ENCODE results near the gene ANGPTL4. TPM values are rescaled to one million over a fixed set of nuclear protein-coding genes. Genes with fewer than 3 reads are reported as not detected.

Gene ANGPTL4
- total and polyA plus RNA-seq, 9 of the 15 experiments (the other 6 are each of a cell fraction or from before 2014, with no cell fraction given): 0.05 to 0.77 (median 0.22) TPM; not detected in 4

- TF ChIP-seq FOXK1 (CRISPR knock-in tag; IDR thresholded peaks at IDR 0.05; ENCODE audit: borderline replicate concordance) (no peak), ZNF311 (CRISPR knock-in tag; IDR thresholded peaks at IDR 0.05) (peak; percentile 93), ATF6 (CRISPR knock-in tag; IDR thresholded peaks at IDR 0.05) (no peak), ZC3H4 (CRISPR knock-in tag; IDR thresholded peaks at IDR 0.05; ENCODE audit: borderline replicate concordance) (no peak), ZNF175 (CRISPR knock-in tag; IDR thresholded peaks at IDR 0.05; ENCODE audit: low read depth) (0 out of 2 replicates have a peak, but pooled peaks have one; percentile 44), NFE2 (IDR thresholded peaks at IDR 0.05; ENCODE audit: low read depth) (no peak), ZZZ3 (IDR thresholded peaks at IDR 0.05) (no peak), TAF15 (IDR thresholded peaks at IDR 0.05; ENCODE audit: low read depth, low read length) (no peak), C11orf30 (IDR thresholded peaks at IDR 0.05; ENCODE audit: low read depth) (no peak), ERF (CRISPR knock-in tag; IDR thresholded peaks at IDR 0.05) (no peak), ILK (tag; IDR thresholded peaks at IDR 0.05; ENCODE audit: borderline replicate concordance, low read depth) (no peak), BRD4 (IDR thresholded peaks at IDR 0.05) (no peak), GATAD2B (IDR thresholded peaks at IDR 0.05; ENCODE audit: borderline replicate concordance) (no peak), NR3C1 (CRISPR knock-in tag; IDR thresholded peaks at IDR 0.05) (no peak), PRPF4 (IDR thresholded peaks at IDR 0.05; ENCODE audit: insufficient read depth, low read depth, low read length, poor library complexity, severe bottlenecking) (no peak), DMBX1 (CRISPR knock-in tag; IDR thresholded peaks at IDR 0.05; ENCODE audit: borderline replicate concordance) (peak; percentile 93), HDAC8 (tag; IDR thresholded peaks at IDR 0.05) (peak; percentile 79), HINFP (tag; conservative IDR thresholded peaks at IDR 0.05; ENCODE audit: low read depth) (peak; percentile 66; the same call in 1 of the 2 replicates), HDAC3 (IDR thresholded peaks at IDR 0.05; ENCODE audit: borderline replicate concordance, partially characterized antibody) (no peak), SNAPC5 (CRISPR knock-in tag; IDR thresholded peaks at IDR 0.05) (no peak)
- TF ChIP-seq, protein P1, sequence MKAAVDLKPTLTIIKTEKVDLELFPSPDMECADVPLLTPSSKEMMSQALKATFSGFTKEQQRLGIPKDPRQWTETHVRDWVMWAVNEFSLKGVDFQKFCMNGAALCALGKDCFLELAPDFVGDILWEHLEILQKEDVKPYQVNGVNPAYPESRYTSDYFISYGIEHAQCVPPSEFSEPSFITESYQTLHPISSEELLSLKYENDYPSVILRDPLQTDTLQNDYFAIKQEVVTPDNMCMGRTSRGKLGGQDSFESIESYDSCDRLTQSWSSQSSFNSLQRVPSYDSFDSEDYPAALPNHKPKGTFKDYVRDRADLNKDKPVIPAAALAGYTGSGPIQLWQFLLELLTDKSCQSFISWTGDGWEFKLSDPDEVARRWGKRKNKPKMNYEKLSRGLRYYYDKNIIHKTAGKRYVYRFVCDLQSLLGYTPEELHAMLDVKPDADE (conservative IDR thresholded peaks at IDR 0.05; ENCODE audit: control insufficient read depth, low read depth, low read length): no peak
- TF ChIP-seq, protein P2, sequence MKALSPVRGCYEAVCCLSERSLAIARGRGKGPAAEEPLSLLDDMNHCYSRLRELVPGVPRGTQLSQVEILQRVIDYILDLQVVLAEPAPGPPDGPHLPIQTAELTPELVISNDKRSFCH (CRISPR knock-in tag; IDR thresholded peaks at IDR 0.05): no peak
- TF ChIP-seq, protein P2 (tag; IDR thresholded peaks at IDR 0.05): peak; percentile 86; the same call in 1 of the 2 replicates
Measured at GRCh38 chr19:8386990-8387389, 23.0 kb downstream of the ANGPTL4 start (continued).
